ENCODE results near the gene KCNG4.

The KCNG4 gene

DNA sequence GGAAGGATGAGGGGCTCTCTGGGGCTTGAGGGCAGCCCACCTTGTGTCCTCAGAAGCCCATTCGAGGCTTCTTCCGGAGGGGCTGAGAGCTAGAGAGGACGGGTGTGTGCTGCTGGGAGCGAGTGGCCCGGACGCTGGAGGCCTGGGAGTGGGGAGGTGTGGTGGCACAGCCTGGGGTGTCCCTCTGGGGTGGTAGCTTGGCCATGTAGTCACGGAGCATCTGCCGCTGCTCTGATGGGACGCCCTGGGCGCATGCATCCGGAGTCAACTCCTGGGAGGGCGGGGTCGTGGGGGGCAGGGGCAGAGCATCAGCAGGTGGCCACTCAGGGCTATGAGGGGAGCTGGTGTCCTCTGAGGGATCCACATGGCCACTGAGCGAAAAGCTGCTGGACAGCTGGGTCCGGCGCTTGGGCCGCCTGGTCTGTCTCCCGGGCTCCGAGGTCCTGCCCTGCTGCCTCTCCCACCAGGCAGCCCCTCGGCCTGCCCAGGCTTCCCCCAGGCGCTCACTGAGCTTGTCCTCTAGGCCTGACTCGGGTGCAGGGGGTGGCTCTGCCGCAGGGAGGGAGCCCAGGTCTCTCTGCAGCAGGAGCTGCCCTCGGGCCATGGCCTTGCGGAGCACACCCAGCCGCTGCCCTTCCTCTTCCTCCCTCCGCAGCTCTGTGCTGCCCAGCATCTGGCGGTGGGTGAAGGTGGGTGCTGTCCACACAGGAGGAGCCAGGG lies 60.8 kb downstream of the KCNG4 start:
- POLR2A ChIA-PET, result interaction anchor here (0.5 kb wide), 1 partner anchor 23 kb away, joined by 3 read pairs; no protein-coding TSS in a partner anchor
- Histone ChIP-seq H3K9me3 (ENCODE audit: control insufficient read depth, insufficient read depth, low read depth, low read length) (no peaks in the 10 kb centered on the region), H3K4me3 (ENCODE audit: low read depth, low read length) (no peak overlapping the region), H3K4me1 (ENCODE audit: control insufficient read depth, insufficient read depth, low read length) (peaks cover 9% of the 10 kb centered on the region), H3K27ac (ENCODE audit: extremely low read depth, low read depth, low read length) (no peak overlapping the region), H3K36me3 (ENCODE audit: control insufficient read depth in 2 of 2, insufficient read depth in 1 of 2, low read length in 2 of 2) (peaks cover 0 to 60% of the 10 kb centered on the region in 2 experiments; a peak in 1 of 3 replicates)
- no peak for TF ChIP-seq OSR2 (tag by site-specific recombination; IDR thresholded peaks at IDR 0.05)
- TF ChIP-seq ZNF341 (tag by site-specific recombination; IDR thresholded peaks at IDR 0.05; ENCODE audit: low read depth), result peak; percentile 46; the same call in 1 of the 2 replicates
- TF ChIP-seq CTCF (tag by site-specific recombination; IDR thresholded peaks at IDR 0.05), result peak; percentile 2; the same call in 1 of the 2 replicates
- CTCF ChIA-PET, result interaction anchor here (0.8 to 6.7 kb wide), 3 partner anchors 8 to 92 kb away, joined by 3 to 65 read pairs (median 33); partner anchors contain the start of gene TAF1C

GRCh38 chr16:84178146-84178765 lies 61.6 kb downstream of the KCNG4 start:
- no peak overlapping the region for H3K27ac ChIP-seq (ENCODE audit: extremely low read depth, low read depth, low read length)
- ChIA-PET CTCF (interaction anchor here (0.5 to 6.7 kb wide), 7 partner anchors 8 to 286 kb away, joined by 3 to 65 read pairs (median 3); partner anchors contain the start of gene TAF1C), POLR2A (interaction anchor here (0.5 to 1.2 kb wide), 2 partner anchors 9 to 22 kb away, joined by 3 to 7 read pairs; partner anchors contain the start of gene TAF1C)
- H3K4me3 ChIP-seq (ENCODE audit: low read depth, low read length), result no peak overlapping the region
- no peaks in the 10 kb centered on the region for H3K9me3 ChIP-seq (ENCODE audit: control insufficient read depth, insufficient read depth, low read depth, low read length)
- H3K36me3 ChIP-seq (ENCODE audit: control insufficient read depth in 2 of 2, insufficient read depth in 1 of 2, low read length in 2 of 2), result peaks cover 0 to 52% of the 10 kb centered on the region in 2 experiments; a peak in 1 of 3 replicates
- TF ChIP-seq MYNN (tag by site-specific recombination; IDR thresholded peaks at IDR 0.05; ENCODE audit: borderline replicate concordance) (no peak), ZNF174 (tag by site-specific recombination; IDR thresholded peaks at IDR 0.05) (no peak)
- TF ChIP-seq, protein P1, sequence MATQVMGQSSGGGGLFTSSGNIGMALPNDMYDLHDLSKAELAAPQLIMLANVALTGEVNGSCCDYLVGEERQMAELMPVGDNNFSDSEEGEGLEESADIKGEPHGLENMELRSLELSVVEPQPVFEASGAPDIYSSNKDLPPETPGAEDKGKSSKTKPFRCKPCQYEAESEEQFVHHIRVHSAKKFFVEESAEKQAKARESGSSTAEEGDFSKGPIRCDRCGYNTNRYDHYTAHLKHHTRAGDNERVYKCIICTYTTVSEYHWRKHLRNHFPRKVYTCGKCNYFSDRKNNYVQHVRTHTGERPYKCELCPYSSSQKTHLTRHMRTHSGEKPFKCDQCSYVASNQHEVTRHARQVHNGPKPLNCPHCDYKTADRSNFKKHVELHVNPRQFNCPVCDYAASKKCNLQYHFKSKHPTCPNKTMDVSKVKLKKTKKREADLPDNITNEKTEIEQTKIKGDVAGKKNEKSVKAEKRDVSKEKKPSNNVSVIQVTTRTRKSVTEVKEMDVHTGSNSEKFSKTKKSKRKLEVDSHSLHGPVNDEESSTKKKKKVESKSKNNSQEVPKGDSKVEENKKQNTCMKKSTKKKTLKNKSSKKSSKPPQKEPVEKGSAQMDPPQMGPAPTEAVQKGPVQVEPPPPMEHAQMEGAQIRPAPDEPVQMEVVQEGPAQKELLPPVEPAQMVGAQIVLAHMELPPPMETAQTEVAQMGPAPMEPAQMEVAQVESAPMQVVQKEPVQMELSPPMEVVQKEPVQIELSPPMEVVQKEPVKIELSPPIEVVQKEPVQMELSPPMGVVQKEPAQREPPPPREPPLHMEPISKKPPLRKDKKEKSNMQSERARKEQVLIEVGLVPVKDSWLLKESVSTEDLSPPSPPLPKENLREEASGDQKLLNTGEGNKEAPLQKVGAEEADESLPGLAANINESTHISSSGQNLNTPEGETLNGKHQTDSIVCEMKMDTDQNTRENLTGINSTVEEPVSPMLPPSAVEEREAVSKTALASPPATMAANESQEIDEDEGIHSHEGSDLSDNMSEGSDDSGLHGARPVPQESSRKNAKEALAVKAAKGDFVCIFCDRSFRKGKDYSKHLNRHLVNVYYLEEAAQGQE (tag by site-specific recombination; IDR thresholded peaks at IDR 0.05), result peak; percentile 81
- peaks cover 9% of the 10 kb centered on the region for H3K4me1 ChIP-seq (ENCODE audit: control insufficient read depth, insufficient read depth, low read length)

GRCh38 chr16:84177741-84178073 lies 62.1 kb downstream of the KCNG4 start:
- CTCF ChIA-PET, result interaction anchor here (0.5 to 6.7 kb wide), 8 partner anchors 8 to 331 kb away, joined by 3 to 65 read pairs (median 4); partner anchors contain the start of gene TAF1C
- peaks cover 9% of the 10 kb centered on the region for H3K4me1 ChIP-seq (ENCODE audit: control insufficient read depth, insufficient read depth, low read length)
- POLR2A ChIA-PET, result interaction anchor here (1.2 kb wide), 1 partner anchor 9 kb away, joined by 7 read pairs; the partner anchor contains the start of gene TAF1C
- TF ChIP-seq ZNF521 (tag by site-specific recombination; IDR thresholded peaks at IDR 0.05), result no peak
- peak; percentile 42; the same call in 1 of the 2 replicates for TF ChIP-seq EGR2 (tag by site-specific recombination; IDR thresholded peaks at IDR 0.05; ENCODE audit: low read depth)
- TF ChIP-seq ZNF510 (tag by site-specific recombination; IDR thresholded peaks at IDR 0.05; ENCODE audit: insufficient replicate concordance), result no peak
- TF ChIP-seq PRDM1 (tag by site-specific recombination; IDR thresholded peaks at IDR 0.05), result 0 out of 2 replicates have a peak, but pooled peaks have one; percentile 52
- TF ChIP-seq ZNF658 (tag by site-specific recombination; IDR thresholded peaks at IDR 0.05), result no peak
- no peak for TF ChIP-seq ZNF280C (tag by site-specific recombination; IDR thresholded peaks at IDR 0.05)
- TF ChIP-seq, protein P2, sequence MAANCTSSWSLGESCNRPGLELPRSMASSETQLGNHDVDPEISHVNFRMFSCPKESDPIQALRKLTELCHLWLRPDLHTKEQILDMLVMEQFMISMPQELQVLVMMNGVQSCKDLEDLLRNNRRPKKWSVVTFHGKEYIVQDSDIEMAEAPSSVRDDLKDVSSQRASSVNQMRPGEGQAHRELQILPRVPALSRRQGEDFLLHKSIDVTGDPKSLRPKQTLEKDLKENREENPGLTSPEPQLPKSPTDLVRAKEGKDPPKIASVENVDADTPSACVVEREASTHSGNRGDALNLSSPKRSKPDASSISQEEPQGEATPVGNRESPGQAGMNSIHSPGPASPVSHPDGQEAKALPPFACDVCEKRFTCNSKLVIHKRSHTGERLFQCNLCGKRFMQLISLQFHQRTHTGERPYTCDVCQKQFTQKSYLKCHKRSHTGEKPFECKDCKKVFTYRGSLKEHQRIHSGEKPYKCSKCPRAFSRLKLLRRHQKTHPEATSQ (tag by site-specific recombination; IDR thresholded peaks at IDR 0.05), result no peak
- peak; percentile 76 for TF ChIP-seq ZFHX2 (tag by site-specific recombination; conservative IDR thresholded peaks at IDR 0.05)
- no peak for TF ChIP-seq ZNF155 (tag by site-specific recombination; IDR thresholded peaks at IDR 0.05)
- TF ChIP-seq ATF2 (tag by site-specific recombination; IDR thresholded peaks at IDR 0.05; ENCODE audit: low read depth), result no peak
- TF ChIP-seq ZNF184 (tag by site-specific recombination; IDR thresholded peaks at IDR 0.05), result no peak
- H3K36me3 ChIP-seq (ENCODE audit: control insufficient read depth in 2 of 2, insufficient read depth in 1 of 2, low read length in 2 of 2), result peaks cover 0 to 47% of the 10 kb centered on the region in 2 experiments; a peak in 1 of 3 replicates
- no peak overlapping the region for H3K27ac ChIP-seq (ENCODE audit: extremely low read depth, low read depth, low read length)
- H3K9me3 ChIP-seq (ENCODE audit: control insufficient read depth, insufficient read depth, low read depth, low read length), result no peaks in the 10 kb centered on the region
- no peak overlapping the region for H3K4me3 ChIP-seq (ENCODE audit: low read depth, low read length)

Measured in HEK293 (cell line).